NCI-H187 treated with DMSO at 0.1 percent for 48 hours (cell line): ENCODE data around the gene HPD.
"Not testable (repeated sequence)": the region's sequence is repeated elsewhere in the genome, so short reads cannot be mapped to it uniquely, and the experiment has no call there.

Experiments used
- DNase-seq: peaks from one replicate; lab custom pipeline; 2025; lab: John Stamatoyannopoulos, UW

Gene HPD

GRCh38 chr12:121858662-121859572 is at the start of gene HPD:
Gene HPD (minus strand): TSS chr12:121858859. CDS start chr12:121858823, 36 bp downstream.
- DNase-seq, result no peak

DNA sequence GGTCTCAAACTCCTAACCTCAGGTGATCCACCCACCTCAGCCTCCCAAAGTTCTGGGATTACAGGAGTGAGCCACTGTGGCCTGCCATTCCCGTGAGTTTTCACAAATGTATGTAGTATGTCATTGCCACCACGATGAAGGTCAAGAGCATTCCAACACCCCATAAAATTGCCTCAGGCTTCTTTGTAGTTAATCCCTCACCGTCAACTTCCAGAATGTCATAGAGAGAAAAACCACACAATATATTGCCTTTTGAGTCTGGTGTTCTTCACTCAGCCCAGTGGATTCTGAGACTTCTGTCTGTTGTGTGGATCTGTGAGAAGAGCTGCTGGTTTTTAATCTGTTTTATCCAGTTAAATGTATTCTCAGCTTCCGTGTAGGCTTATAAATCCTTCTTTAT is 47.1 kb upstream of the HPD start:
- no peak for DNase-seq

GRCh38 chr12:121903202-121903601 is 44.5 kb upstream of the HPD start:
- no peak for DNase-seq

DNA sequence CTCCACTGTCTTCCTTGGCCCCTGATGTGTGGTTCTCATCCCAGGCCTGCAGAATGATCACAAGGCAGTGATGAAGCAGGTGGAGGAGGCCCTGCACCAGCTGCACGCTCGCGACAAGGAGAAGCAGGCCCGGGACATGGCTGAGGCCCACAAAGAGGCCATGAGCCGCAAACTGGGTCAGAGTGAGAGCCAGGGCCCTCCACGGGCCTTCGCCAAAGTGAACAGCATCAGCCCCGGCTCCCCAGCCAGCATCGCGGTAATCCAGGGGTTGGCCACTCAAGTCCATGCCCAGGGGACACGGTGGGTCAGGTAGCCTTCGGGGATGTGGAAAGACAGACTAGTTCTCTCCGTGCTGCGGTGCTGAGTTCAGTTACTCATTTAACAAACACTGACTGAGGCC is 40.9 kb upstream of the HPD start:
- no peak for DNase-seq

DNA sequence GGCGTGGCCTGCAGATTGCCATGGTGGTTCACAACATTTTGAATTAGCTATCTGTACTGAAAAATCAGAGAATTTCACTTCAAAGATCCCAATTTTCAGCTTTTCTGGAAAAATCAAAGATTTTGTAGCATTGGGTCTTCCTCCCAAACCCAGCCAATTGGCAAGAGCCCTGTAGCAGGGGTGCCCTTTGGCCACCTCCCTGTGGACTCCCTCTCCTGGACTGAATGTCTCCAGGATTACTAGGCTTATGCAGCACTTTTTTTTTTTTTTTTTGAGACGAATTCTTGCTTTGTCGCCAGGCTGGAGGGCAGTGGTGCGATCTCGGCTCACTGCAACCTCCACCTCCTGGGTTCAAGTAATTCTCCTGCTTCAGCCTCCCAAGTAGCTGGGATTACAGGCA is 39.6 kb upstream of the HPD start:
- no peak for DNase-seq

DNA sequence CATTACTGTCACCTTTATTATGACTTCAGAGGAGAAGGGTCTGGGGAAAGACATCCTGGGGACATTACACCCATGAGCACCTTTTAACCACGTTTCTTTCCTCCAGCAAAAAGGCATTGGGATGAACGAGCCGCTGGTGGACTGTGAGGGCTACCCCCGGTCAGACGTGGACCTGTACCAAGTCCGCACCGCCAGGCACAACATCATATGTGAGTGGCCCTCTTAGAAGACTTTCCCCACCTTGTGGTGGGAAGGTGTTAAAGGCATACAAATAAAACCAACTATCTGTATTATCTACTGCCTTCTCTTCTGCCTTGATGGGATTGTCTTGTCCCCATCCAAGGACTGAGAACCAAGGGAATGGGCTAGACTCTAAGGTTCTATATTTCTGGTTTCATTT is 36.0 kb upstream of the HPD start:
- no peak for DNase-seq

GRCh38 chr12:121893961-121894460 is 35.4 kb upstream of the HPD start:
- DNase-seq, result no peak

DNA sequence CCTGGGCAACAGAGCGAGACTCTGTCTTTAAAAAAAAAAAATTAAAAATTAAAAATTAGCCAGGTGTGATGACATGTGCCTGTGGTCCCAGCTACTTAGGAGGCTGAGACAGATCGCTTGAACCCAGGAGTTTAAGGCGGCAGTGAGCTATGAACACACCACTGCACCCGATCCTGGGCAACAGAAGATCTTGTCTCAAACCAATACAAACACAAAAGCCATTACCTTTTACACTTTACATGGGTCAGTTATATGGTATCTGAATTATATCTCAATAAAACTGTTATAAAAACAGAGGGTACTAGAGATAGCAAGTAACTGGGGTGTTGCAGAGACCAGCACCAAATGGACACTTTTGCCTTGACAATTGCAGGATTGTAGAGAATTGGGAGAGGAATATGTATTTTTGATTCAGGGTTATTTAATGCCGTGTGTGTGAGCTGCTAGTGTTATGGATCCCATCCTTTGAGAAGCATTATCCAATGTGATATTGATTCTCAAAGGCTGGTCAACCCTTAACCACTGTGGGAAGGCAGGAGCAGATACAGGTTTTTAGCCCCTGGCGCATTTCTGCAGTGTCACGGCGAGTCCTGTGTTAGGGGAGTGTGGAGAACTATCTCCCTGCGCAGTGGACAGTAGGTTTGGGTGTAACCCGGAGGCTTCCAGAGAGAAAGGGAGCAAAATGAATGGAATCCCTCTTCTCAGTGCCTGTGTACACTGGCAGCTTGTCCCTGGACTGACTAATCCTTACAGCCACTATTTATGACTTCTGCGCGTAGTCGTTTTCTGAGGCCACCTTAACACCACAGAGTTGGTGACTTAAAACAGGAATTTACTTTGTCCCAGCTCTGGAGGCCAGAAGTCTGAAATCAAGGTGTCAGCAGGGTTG is 34.3 kb upstream of the HPD start:
- no peak for DNase-seq

DNA sequence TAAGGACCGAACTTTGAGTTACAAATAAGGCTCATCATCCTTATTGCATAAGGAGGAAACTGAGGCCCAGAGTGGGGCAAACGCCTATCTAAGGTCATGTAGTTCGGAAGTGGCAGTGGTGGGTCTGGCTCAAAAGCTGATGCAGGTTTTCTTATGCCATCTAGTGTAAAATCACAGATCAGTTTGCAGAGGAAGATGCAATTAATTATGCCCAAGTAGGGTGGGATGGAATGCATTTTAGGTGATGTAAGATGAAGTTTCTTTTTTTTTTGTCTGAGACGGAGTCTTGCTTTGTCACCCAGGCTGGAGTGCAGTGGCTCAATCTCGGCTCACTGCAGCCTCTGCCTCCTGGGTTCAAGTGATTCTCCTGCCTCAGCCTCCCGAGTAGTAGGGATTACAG is 31.0 kb upstream of the HPD start:
- DNase-seq, result not testable (repeated sequence)

- DNase-seq, result no peak
Observed at GRCh38 chr12:121889274-121889624, 30.6 kb upstream of the HPD start.

DNA sequence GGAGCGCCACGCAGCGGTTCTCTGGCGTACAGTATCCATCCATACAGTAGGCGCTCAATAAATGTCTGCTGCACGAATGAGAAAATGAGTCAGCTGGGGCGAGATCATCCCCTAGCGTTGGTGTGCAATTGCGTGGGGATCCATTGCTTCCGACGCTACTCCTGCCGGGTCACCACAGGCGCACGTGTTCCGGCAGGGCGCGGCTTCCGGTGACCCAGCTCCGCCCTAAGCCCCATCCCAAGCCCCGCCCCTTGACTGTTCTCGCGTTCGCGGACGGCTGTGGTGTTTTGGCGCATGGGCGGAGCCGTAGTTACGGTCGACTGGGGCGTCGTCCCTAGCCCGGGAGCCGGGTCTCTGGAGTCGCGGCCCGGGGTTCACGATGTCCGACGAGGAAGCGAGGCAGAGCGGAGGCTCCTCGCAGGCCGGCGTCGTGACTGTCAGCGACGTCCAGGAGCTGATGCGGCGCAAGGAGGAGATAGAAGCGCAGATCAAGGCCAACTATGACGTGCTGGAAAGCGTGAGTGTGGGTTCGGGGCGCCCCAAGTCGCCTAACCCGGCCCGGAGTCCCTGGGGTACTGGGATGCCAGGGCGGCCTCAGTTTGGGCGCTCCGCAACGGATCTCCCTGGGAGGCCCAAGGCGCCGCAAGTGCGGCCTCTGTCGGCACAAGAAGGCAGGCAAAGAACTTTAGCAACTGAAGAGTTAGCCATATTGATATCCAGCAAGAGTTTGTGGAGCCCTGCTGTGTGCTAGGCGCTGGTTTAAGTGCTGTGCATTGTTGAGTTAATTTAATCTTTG is 30.0 kb upstream of the HPD start, which contains the start of gene PSMD9:
Gene PSMD9, plus strand, starts transcription at position 313 of the 796 bp plus-strand sequence. Its CDS starts 67 bp downstream, at position 380.
- peak; percentile 90 for DNase-seq

GRCh38 chr12:121888083-121888477 is 29.4 kb upstream of the HPD start:
- no peak for DNase-seq

GRCh38 chr12:121885129-121885528 is 26.5 kb upstream of the HPD start:
- not testable (repeated sequence) for DNase-seq

DNA sequence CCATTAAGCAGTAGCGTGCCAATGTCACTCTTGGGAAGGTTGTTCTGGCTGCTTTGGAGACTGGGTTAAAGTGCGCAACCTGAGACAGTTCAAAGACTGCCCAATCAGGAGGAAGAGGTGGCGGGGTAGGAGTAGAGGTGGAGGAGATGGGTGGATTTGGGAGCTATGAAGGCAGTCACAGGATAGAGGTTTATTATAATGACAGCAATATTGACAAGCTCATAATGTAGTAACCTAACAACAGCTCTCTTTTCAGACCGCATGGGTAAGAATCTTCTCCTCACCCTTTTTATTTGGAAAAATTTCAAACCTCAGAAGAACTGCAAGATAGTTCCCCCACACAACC is 24.6 kb upstream of the HPD start:
- DNase-seq, result peak; percentile 20

GRCh38 chr12:121876080-121876447 is 17.4 kb upstream of the HPD start:
- not testable (repeated sequence) for DNase-seq

DNA sequence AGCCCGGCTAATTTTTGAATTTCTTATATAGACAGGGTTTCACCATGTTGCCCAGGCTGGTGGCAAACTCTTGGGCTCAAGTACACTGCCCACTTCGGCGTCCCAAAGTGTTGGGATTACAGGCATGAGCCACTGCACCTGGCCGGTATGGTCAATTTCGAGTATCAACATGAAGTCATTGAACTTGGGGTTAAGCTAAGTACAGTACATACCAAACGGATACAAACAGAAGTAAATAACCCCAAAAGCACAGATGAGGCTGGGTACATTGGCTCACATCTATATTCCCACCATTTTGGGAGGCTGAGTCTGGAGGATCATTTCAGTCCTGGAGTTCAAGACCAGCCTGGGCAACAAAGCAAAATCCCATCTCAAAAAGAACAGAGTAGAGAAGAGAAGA is 16.9 kb upstream of the HPD start:
- no peak for DNase-seq

DNA sequence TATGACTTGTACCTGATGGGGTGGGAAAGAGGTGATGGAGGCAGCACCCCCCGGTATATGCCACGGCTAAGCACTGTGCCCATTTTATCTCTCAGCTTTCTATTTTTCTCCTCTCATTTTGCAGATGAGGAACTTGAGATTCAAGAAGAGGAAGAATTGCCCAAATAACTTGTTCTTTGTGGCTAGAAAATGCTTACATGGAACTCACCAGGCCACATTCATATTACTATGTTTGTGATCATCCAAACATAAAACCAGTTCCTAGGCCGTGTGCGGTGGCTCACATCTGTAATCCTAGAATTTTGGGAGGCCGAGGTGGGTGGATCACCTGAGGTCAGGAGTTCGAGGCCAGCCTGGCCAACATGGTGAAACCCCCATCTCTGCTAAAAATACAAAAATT is 15.4 kb upstream of the HPD start:
- no peak for DNase-seq

- DNase-seq, result no peak
Observed at GRCh38 chr12:121873216-121873569, 14.5 kb upstream of the HPD start.

- no peak for DNase-seq
Observed at GRCh38 chr12:121872546-121873215, 14.0 kb upstream of the HPD start.

GRCh38 chr12:121871467-121871866 is 12.8 kb upstream of the HPD start:
- no peak for DNase-seq

DNA sequence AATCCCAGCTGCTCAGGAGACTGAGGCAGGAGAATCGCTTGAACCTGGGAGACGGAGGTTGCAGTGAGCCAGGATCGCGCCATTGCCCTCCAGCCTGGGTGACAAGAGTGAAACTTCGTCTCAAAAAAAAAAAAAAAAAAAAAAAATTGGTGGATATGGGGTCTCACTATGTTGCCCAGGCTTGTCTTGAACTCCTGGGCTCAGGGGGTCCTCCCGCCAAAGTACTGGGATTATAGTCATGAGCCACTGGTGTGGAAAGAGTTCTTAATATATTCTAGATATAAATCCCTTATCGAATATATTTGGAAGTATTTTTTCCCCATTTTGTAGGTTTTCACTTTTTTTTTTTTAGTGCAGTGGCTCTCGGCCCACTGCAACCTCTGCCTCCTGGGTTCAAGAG is 10.6 kb upstream of the HPD start:
- not testable (repeated sequence) for DNase-seq

GRCh38 chr12:121866331-121866730 is 7.7 kb upstream of the HPD start:
- DNase-seq, result no peak
